GM12872 (cell line): ENCODE data around the gene BNIP3.

Source experiments
- CTCF ChIP-seq: IDR thresholded peaks from 3 replicates; pipeline ENCODE4 v1.5.1; 2011; ENCODE audit warnings: low read depth, mild to moderate bottlenecking, low read length, moderate library complexity; ENCODE audit not compliant: insufficient read depth

BNIP3 gene

DNA sequence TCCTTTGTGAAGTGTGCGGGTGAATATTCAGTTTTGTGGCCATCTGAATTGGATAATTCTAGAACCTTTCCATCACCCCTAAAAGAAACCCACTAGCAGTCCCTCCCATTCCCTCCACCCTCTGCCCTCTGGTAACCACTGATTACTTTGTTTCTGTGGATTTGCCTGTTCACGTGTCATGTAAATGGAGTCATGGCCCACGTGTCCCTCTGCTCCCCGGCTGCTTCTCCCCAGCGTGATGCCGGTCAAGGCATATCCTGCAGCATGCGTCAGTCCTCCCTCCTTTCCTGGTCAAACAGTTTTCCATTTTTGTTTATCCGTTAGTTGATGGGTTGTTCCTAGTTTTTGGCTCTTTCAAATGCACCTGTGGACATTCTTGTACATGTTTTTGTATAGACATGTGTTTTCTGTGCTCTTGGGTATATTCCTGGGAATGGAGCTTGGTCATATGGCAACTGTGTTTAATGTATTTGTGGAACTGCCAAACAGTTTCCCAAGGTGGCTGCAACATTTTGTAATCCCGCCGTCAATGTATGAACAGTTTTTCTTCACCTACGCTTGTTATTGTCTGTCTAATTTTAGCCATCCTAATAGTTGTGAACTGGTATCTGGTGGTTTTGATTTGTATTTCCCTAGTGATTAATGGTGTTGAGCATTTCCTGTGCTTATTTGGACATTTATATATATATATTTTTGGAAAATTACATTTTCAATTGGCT lies 58.5 kb downstream of the BNIP3 start:
- TF ChIP-seq CTCF, result no peak

- no peak for TF ChIP-seq CTCF
These were observed 60.5 kb downstream of the BNIP3 start for GRCh38 chr10:131921184-131921583.

- TF ChIP-seq CTCF, result no peak
These were observed 61.0 kb downstream of the BNIP3 start for GRCh38 chr10:131920693-131921092.

DNA sequence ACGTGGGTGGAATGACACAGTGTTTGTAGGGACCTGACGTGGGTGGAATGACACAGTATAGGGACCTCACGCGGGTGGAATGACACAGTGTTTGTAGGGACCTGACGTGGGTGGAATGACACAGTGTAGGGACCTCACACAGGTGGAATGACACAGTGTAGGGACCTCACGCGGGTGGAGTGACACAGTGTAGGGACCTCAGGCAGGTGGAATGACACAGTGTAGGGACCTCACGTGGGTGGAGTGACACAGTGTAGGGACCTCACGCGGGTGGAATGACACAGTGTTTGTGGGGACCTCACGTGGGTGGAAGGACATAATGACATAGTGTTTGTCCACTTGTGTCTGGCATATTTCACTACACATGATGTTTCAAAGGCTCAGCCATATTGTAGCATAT lies 61.6 kb downstream of the BNIP3 start:
- TF ChIP-seq CTCF, result no peak
